Body of pancreas (tissue), 4 donors: Measurements from ENCODE around the gene ZFP37.

ENCODE experiments used
- CTCF ChIP-seq, 7 experiments: fragments of 450-650 bp in 4 of 7; fragments of 200-600 bp in 3 of 7; sonication (generic) in 3 of 7; IDR thresholded peaks; one replicate each; pipeline ENCODE4 v1.5.1; 2016 to 2019; ENCODE audit warnings: antibody characterized with exemption in 7 of 7
- POLR2A ChIP-seq, 3 donors: fragments of 450-650 bp; IDR thresholded peaks; one replicate each; pipeline ENCODE4 v1.6.1; 2016; ENCODE audit warnings: antibody characterized with exemption in 3 of 3, mild to moderate bottlenecking in 2 of 3

- TF ChIP-seq CTCF (IDR thresholded peaks at IDR 0.05), result no peak
- no peak for TF ChIP-seq POLR2A (IDR thresholded peaks at IDR 0.05)
Measured at GRCh38 chr9:112997236-112997941, 59.1 kb downstream of the ZFP37 start.
